Smooth muscle cell (in vitro differentiated cells): Measurements from ENCODE around the gene SDK1. TPM values are rescaled to one million over a fixed set of nuclear protein-coding genes. Genes with fewer than 3 reads are reported as not detected.

Source experiments
- DNase-seq: peaks from one replicate; lab custom pipeline; 2025; ENCODE audit not compliant: unreplicated experiment; lab: John Stamatoyannopoulos, UW
- H2AFZ ChIP-seq: fragments of 200-600 bp; sonication (generic); 2 replicates; pipeline ENCODE4 v1.6.0; 2016; ENCODE audit warnings: antibody characterized with exemption, low read depth, mild to moderate bottlenecking
- H3F3A ChIP-seq: fragments of 200-600 bp; sonication (generic); 2 replicates; pipeline ENCODE4 v1.6.0; 2017; ENCODE audit warnings: antibody characterized with exemption, low read depth
- H3K27ac ChIP-seq: fragments of 200-600 bp; sonication (generic); 2 replicates; pipeline ENCODE4 v1.5.1; 2016; ENCODE audit warnings: low read depth, mild to moderate bottlenecking
- H3K27me3 ChIP-seq: fragments of 200-600 bp; sonication (generic); 2 replicates; pipeline ENCODE4 v1.6.1; 2016; ENCODE audit warnings: low read depth, mild to moderate bottlenecking
- H3K36me3 ChIP-seq: fragments of 200-600 bp; sonication (generic); 2 replicates; pipeline ENCODE4 v1.5.1; 2016; ENCODE audit warnings: low read depth
- H3K4me1 ChIP-seq: fragments of 200-600 bp; sonication (generic); 2 replicates; pipeline ENCODE4 v1.5.1; 2016; ENCODE audit warnings: low read depth
- H3K4me2 ChIP-seq: fragments of 200-600 bp; sonication (generic); 2 replicates; pipeline ENCODE4 v1.6.0; 2016; ENCODE audit warnings: mild to moderate bottlenecking
- H3K4me3 ChIP-seq: fragments of 200-600 bp; sonication (generic); 2 replicates; pipeline ENCODE4 v1.5.1; 2016; ENCODE audit warnings: mild to moderate bottlenecking
- H3K79me2 ChIP-seq: fragments of 200-600 bp; sonication (generic); 2 replicates; pipeline ENCODE4 v1.6.0; 2016; ENCODE audit warnings: low read depth, mild to moderate bottlenecking
- H3K9ac ChIP-seq: fragments of 200-600 bp; sonication (generic); 2 replicates; pipeline ENCODE4 v1.6.0; 2016; ENCODE audit warnings: low read depth
- H3K9me3 ChIP-seq: fragments of 200-600 bp; sonication (generic); replicated peaks from 2 replicates; pipeline ENCODE4 v1.5.1; 2016; ENCODE audit warnings: low read depth
- H4K20me1 ChIP-seq: fragments of 200-600 bp; sonication (generic); 2 replicates; pipeline ENCODE4 v1.6.0; 2016; ENCODE audit warnings: low read depth
- CTCF ChIP-seq: fragments of 200-600 bp; sonication (generic); IDR thresholded peaks from 2 replicates; pipeline ENCODE4 v1.5.1; 2017; ENCODE audit warnings: borderline replicate concordance, mild to moderate bottlenecking, antibody characterized with exemption; ENCODE audit not compliant: insufficient read depth, poor library complexity, severe bottlenecking
- WGBS: methylation state at CpG from one replicate; pipeline ENCODE4 v1.1.7; 2016; ENCODE audit warnings: low lambda C conversion rate; 5-methylcytosine and 5-hydroxymethylcytosine counted together
- polyA plus RNA-seq: library from polyadenylated mRNA; unstranded; fragments of >200 nt; fragmentation: Nextera tagmentation; extraction: Ambion mirVana; gene quantifications from 2 replicates; pipeline ENCODE4 v1.2.1, GENCODE V29; 2016
- total RNA-seq: library from RNA; depleted of rRNA; stranded (reverse); fragments of >200 nt; gene quantifications from 2 replicates; pipeline ENCODE4 v1.2.3, GENCODE V29; 2014

The SDK1 gene
- total and polyA plus RNA-seq, 2 experiments from 2014 or later: 1.1 to 2.5 TPM

GRCh38 chr7:3998060-3998459 is 697.0 kb downstream of the SDK1 start:
- TF ChIP-seq CTCF: no peak
- Histone ChIP-seq H3K27me3 (no peaks in the 10 kb centered on the region), H3K79me2 (no peaks in the 10 kb centered on the region), H2AFZ (no peak overlapping the region), H3K9me3 (no peaks in the 10 kb centered on the region), H4K20me1 (no peaks in the 10 kb centered on the region), H3K27ac (no peak overlapping the region), H3K4me3 (no peak overlapping the region), H3K36me3 (no peaks in the 10 kb centered on the region), H3F3A (no peaks in the 10 kb centered on the region), H3K9ac (no peak overlapping the region), H3K4me2 (no peak overlapping the region), H3K4me1 (peaks cover 4% of the 10 kb centered on the region)
- no peak for DNase-seq
- 97% methylated on average over 11 of the region's 11 CpGs for WGBS

- Histone ChIP-seq H3K4me3 (no peak overlapping the region), H3K9ac (no peak overlapping the region), H3K4me2 (no peak overlapping the region), H3K9me3 (no peaks in the 10 kb centered on the region), H3K36me3 (no peaks in the 10 kb centered on the region), H2AFZ (no peak overlapping the region), H3K79me2 (no peaks in the 10 kb centered on the region), H3K4me1 (peaks cover 4% of the 10 kb centered on the region), H3K27me3 (no peaks in the 10 kb centered on the region), H3F3A (no peaks in the 10 kb centered on the region), H3K27ac (no peak overlapping the region), H4K20me1 (no peaks in the 10 kb centered on the region)
- WGBS: 83% methylated on average over 8 of the region's 8 CpGs
- TF ChIP-seq CTCF: no peak
- DNase-seq: no peak
These were observed 699.1 kb downstream of the SDK1 start for GRCh38 chr7:4000139-4000538.

GRCh38 chr7:4000934-4001333 is 699.9 kb downstream of the SDK1 start:
- Histone ChIP-seq H3F3A (no peaks in the 10 kb centered on the region), H3K4me3 (no peak overlapping the region), H3K36me3 (no peaks in the 10 kb centered on the region), H3K27ac (no peak overlapping the region), H3K9ac (no peak overlapping the region), H3K27me3 (no peaks in the 10 kb centered on the region), H3K4me2 (no peak overlapping the region), H3K4me1 (peaks cover 4% of the 10 kb centered on the region), H2AFZ (no peak overlapping the region), H4K20me1 (no peaks in the 10 kb centered on the region), H3K79me2 (no peaks in the 10 kb centered on the region), H3K9me3 (no peaks in the 10 kb centered on the region)
- 92% methylated on average over 8 of the region's 8 CpGs for WGBS
- DNase-seq: no peak
- TF ChIP-seq CTCF: no peak

GRCh38 chr7:4001742-4002141 is 700.7 kb downstream of the SDK1 start:
- H3K4me3 ChIP-seq: no peak overlapping the region
- DNase-seq: no peak
- no peaks in the 10 kb centered on the region for H3K9me3 ChIP-seq
- no peaks in the 10 kb centered on the region for H3F3A ChIP-seq
- WGBS: 92% methylated on average over 4 of the region's 4 CpGs
- H3K27me3 ChIP-seq: no peaks in the 10 kb centered on the region
- no peak overlapping the region for H3K9ac ChIP-seq
- TF ChIP-seq CTCF: no peak
- no peak overlapping the region for H3K4me2 ChIP-seq
- no peaks in the 10 kb centered on the region for H3K79me2 ChIP-seq
- H3K36me3 ChIP-seq: no peaks in the 10 kb centered on the region
- no peak overlapping the region for H2AFZ ChIP-seq
- H3K4me1 ChIP-seq: peaks cover 8% of the 10 kb centered on the region
- no peaks in the 10 kb centered on the region for H4K20me1 ChIP-seq
- H3K27ac ChIP-seq: no peak overlapping the region
